Measurements from ENCODE around the gene MZF1.

GRCh38 chr19:58561373-58562121 is 11.6 kb downstream of the MZF1 start:
- TF ChIP-seq, protein P1, sequence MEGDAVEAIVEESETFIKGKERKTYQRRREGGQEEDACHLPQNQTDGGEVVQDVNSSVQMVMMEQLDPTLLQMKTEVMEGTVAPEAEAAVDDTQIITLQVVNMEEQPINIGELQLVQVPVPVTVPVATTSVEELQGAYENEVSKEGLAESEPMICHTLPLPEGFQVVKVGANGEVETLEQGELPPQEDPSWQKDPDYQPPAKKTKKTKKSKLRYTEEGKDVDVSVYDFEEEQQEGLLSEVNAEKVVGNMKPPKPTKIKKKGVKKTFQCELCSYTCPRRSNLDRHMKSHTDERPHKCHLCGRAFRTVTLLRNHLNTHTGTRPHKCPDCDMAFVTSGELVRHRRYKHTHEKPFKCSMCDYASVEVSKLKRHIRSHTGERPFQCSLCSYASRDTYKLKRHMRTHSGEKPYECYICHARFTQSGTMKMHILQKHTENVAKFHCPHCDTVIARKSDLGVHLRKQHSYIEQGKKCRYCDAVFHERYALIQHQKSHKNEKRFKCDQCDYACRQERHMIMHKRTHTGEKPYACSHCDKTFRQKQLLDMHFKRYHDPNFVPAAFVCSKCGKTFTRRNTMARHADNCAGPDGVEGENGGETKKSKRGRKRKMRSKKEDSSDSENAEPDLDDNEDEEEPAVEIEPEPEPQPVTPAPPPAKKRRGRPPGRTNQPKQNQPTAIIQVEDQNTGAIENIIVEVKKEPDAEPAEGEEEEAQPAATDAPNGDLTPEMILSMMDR (tag by site-specific recombination; IDR thresholded peaks at IDR 0.05): no peak
- TF ChIP-seq, protein P2, sequence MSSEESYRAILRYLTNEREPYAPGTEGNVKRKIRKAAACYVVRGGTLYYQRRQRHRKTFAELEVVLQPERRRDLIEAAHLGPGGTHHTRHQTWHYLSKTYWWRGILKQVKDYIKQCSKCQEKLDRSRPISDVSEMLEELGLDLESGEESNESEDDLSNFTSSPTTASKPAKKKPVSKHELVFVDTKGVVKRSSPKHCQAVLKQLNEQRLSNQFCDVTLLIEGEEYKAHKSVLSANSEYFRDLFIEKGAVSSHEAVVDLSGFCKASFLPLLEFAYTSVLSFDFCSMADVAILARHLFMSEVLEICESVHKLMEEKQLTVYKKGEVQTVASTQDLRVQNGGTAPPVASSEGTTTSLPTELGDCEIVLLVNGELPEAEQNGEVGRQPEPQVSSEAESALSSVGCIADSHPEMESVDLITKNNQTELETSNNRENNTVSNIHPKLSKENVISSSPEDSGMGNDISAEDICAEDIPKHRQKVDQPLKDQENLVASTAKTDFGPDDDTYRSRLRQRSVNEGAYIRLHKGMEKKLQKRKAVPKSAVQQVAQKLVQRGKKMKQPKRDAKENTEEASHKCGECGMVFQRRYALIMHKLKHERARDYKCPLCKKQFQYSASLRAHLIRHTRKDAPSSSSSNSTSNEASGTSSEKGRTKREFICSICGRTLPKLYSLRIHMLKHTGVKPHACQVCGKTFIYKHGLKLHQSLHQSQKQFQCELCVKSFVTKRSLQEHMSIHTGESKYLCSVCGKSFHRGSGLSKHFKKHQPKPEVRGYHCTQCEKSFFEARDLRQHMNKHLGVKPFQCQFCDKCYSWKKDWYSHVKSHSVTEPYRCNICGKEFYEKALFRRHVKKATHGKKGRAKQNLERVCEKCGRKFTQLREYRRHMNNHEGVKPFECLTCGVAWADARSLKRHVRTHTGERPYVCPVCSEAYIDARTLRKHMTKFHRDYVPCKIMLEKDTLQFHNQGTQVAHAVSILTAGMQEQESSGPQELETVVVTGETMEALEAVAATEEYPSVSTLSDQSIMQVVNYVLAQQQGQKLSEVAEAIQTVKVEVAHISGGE (tag by site-specific recombination; conservative IDR thresholded peaks at IDR 0.05; ENCODE audit: low read depth): no peak
- TF ChIP-seq YY1 (tag by site-specific recombination; IDR thresholded peaks at IDR 0.05): no peak
